GM21526 (cell line): ENCODE results near the gene SEM1.
"Not testable (repeated sequence)": the region's sequence is repeated elsewhere in the genome, so short reads cannot be mapped to it uniquely, and the experiment has no call there.

Source experiments
- ATAC-seq: cut with Tn5 transposase; IDR thresholded peaks from one replicate; pipeline ENCODE4 v1.9.1; 2021; ENCODE audit warnings: moderate library complexity; ENCODE audit not compliant: unreplicated experiment, low FRiP score

The SEM1 gene

GRCh38 chr7:96665689-96666088 is 44.0 kb downstream of the SEM1 start:
- no peak for ATAC-seq

DNA sequence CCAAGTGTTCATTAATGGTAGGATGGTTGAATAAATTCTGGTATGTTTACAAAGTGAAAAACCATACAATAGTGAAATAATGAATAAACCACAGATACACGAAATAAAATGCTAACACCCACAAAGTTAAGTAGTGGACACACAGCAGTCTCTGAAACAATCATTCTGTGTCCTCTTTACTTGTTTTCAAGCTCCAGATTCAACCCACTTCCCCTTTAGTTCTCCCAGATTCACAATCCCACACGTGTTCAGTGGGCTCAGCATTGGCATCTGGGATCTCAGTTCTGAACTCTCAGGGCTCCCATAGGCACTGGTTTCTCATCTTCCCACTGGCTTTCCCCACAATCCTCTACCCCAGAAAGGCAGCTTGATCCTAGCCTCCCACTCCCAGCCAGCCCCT is 44.9 kb downstream of the SEM1 start:
- ATAC-seq = no peak

- ATAC-seq = no peak
Measured at GRCh38 chr7:96663871-96664445, 45.7 kb downstream of the SEM1 start.

GRCh38 chr7:96663457-96663856 is 46.2 kb downstream of the SEM1 start:
- peak; percentile 85 for ATAC-seq

DNA sequence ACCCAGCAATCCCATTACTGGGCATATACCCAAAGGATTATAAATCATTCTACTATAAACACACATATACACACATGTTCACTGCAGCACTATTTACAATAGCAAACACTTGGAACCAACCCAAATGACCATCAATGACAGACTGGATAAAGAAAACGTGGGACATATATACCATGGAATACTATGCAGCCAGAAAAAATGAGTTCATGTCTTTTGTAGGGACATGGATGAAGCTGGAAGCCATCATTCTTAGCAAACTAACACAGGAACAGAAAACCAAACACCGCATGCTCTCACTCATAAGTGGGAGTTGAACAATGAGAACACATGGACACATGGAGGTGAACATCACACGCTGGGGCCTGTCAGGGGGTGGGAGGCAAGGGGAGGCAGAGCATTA is 47.5 kb downstream of the SEM1 start:
- not testable (repeated sequence) for ATAC-seq

- no peak for ATAC-seq
Measured at GRCh38 chr7:96658022-96658412, 51.6 kb downstream of the SEM1 start.

- no peak for ATAC-seq
Measured at GRCh38 chr7:96657347-96658021, 52.2 kb downstream of the SEM1 start.

- ATAC-seq = no peak
Measured at GRCh38 chr7:96655956-96656355, 53.7 kb downstream of the SEM1 start.

- ATAC-seq = no peak
Measured at GRCh38 chr7:96654630-96655188, 54.9 kb downstream of the SEM1 start.

- ATAC-seq = no peak
Measured at GRCh38 chr7:96649981-96650380, 59.7 kb downstream of the SEM1 start.

- ATAC-seq = no peak
Measured at GRCh38 chr7:96648784-96649183, 60.9 kb downstream of the SEM1 start.

DNA sequence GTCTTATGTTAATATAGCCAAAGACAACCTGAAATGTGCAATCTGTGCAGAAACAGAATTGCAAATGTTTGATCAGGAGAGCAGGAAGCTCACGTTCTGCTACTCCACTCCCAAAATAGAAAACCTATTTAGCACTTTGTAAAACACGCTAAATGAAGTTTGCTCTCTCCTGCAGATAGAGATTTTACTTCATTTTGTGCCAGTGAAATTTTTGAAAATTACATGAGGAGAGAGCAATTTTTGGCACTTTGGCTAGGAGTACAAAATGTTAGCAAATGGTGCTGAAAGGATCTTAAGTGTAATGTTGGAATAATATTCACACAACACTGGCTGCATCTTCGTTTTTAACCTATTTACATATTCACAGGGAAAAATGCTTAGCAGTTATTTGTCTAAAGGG is 61.9 kb downstream of the SEM1 start:
- no peak for ATAC-seq

DNA sequence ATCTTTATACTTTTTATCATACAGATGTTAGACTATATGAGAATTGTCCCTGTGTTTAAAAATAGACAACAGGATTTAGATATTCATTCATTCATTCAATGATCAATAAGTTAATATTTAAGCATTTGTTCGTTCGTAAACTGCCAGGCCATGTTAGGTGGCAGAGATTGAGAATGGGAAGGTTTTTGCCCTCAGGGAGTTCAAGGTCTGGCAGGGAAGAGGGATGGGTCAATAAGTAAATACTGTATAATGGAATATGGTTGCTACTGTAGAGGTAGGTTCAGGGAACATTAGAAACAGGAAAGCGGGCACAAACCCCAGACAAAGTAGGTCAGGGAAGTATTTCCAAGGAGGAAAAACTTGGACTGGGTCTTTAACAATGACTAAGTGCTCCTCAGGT is 64.6 kb downstream of the SEM1 start:
- ATAC-seq = no peak

GRCh38 chr7:96643436-96643835 is 66.2 kb downstream of the SEM1 start:
- not testable (repeated sequence) for ATAC-seq

- no peak for ATAC-seq
Measured at GRCh38 chr7:96640054-96640453, 69.6 kb downstream of the SEM1 start.
